DND-41 (cell line): ENCODE measurements around the gene CETN3.

ENCODE experiments used
- ATAC-seq: fragments of 200-7000 bp; cut with Tn5 transposase; 3 replicates; pipeline ENCODE4 v1.9.1; 2021; ENCODE audit warnings: low read depth; ENCODE audit not compliant: insufficient read depth
- DNase-seq: peaks from one replicate; pipeline ENCODE4 v3.0.0-alpha.2; 2020
- H2AFZ ChIP-seq: 2 replicates; pipeline ENCODE4 v1.6.0; 2012; ENCODE audit warnings: low read depth, low read length
- H3K27ac ChIP-seq: 2 replicates; pipeline ENCODE4 v1.5.1; 2012; ENCODE audit warnings: low read length, inconsistent platforms
- H3K27me3 ChIP-seq: fragments of 200-600 bp; sonication (generic); 2 replicates; pipeline ENCODE4 v1.6.0; 2012; ENCODE audit warnings: low read length, mild to moderate bottlenecking, inconsistent platforms; ENCODE audit not compliant: insufficient read depth, poor library complexity
- H3K36me3 ChIP-seq: 2 replicates; pipeline ENCODE4 v1.5.1; 2012; ENCODE audit warnings: low read length, inconsistent platforms; ENCODE audit not compliant: insufficient read depth
- H3K4me1 ChIP-seq: 2 replicates; pipeline ENCODE4 v1.5.1; 2012; ENCODE audit warnings: mild to moderate bottlenecking, low read length; ENCODE audit not compliant: insufficient read depth
- H3K4me2 ChIP-seq: 2 replicates; pipeline ENCODE4 v1.6.0; 2012; ENCODE audit warnings: mild to moderate bottlenecking, moderate library complexity, low read length, inconsistent platforms; ENCODE audit not compliant: insufficient read depth
- H3K4me3 ChIP-seq, 2 experiments: fragments of 200-600 bp in 1 of 2; shearing (Covaris generic) in 1 of 2; 2 replicates each; pipeline ENCODE4 v1.5.1; 2012 to 2016; ENCODE audit warnings: inconsistent platforms in 2 of 2, low read length in 2 of 2, mild to moderate bottlenecking in 2 of 2, low read depth in 1 of 2, moderate library complexity in 1 of 2
- H3K79me2 ChIP-seq: 2 replicates; pipeline ENCODE4 v1.6.0; 2012; ENCODE audit warnings: low read length, inconsistent platforms; ENCODE audit not compliant: insufficient read depth
- H3K9ac ChIP-seq: 2 replicates; pipeline ENCODE4 v1.6.0; 2012; ENCODE audit warnings: low read depth, mild to moderate bottlenecking, inconsistent platforms, low read length, moderate library complexity
- H3K9me3 ChIP-seq: 2 replicates; pipeline ENCODE4 v1.5.1; 2012; ENCODE audit warnings: low read length, moderate library complexity, mild to moderate bottlenecking, inconsistent platforms; ENCODE audit not compliant: insufficient read depth, severe bottlenecking
- H4K20me1 ChIP-seq: 2 replicates; pipeline ENCODE4 v1.6.0; 2012; ENCODE audit warnings: low read length; ENCODE audit not compliant: insufficient read depth
- CTCF ChIP-seq: IDR thresholded peaks from 2 replicates; pipeline ENCODE4 v1.5.1; 2012; ENCODE audit warnings: borderline replicate concordance, low read length, moderate library complexity, mild to moderate bottlenecking; ENCODE audit not compliant: poor library complexity, severe bottlenecking; ENCODE audit errors: extremely low read depth
- EZH2 ChIP-seq: IDR thresholded peaks from 3 replicates; pipeline ENCODE4 v1.6.1; 2012; ENCODE audit warnings: borderline replicate concordance, low read depth, mild to moderate bottlenecking, moderate library complexity, low read length, inconsistent platforms; ENCODE audit not compliant: severe bottlenecking

CETN3 gene

GRCh38 chr5:90421136-90421535 is 11.6 kb upstream of the CETN3 start:
- no peaks in the 10 kb centered on the region for H3K79me2 ChIP-seq
- no peak for TF ChIP-seq CTCF
- no peak for TF ChIP-seq EZH2
- no peak overlapping the region for H2AFZ ChIP-seq
- H4K20me1 ChIP-seq = no peaks in the 10 kb centered on the region
- no peak for DNase-seq
- ATAC-seq = peak; percentile 48; the same call in 1 of the 3 replicates
- no peak overlapping the region for H3K4me2 ChIP-seq
- no peak overlapping the region for H3K4me3 ChIP-seq
- no peaks in the 10 kb centered on the region for H3K9me3 ChIP-seq
- peaks cover 12% of the 10 kb centered on the region for H3K27me3 ChIP-seq
- no peaks in the 10 kb centered on the region for H3K4me1 ChIP-seq
- H3K27ac ChIP-seq = no peak overlapping the region
- no peaks in the 10 kb centered on the region for H3K36me3 ChIP-seq
- no peak overlapping the region for H3K9ac ChIP-seq

- peaks cover 7% of the 10 kb centered on the region for H3K27me3 ChIP-seq
- ATAC-seq = no peak
Observed at GRCh38 chr5:90418214-90418613, 8.7 kb upstream of the CETN3 start.

GRCh38 chr5:90410178-90410762 is 714 bp upstream of the CETN3 start:
- DNase-seq = no peak
- H2AFZ ChIP-seq = peak overlapping the region; percentile 89
- peaks cover 14% of the 10 kb centered on the region for H3K36me3 ChIP-seq
- peak overlapping the region; percentile 71 to 81 for H3K4me3 ChIP-seq
- ATAC-seq = no peak
- H3K27me3 ChIP-seq = no peaks in the 10 kb centered on the region
- H3K27ac ChIP-seq = peak overlapping the region; percentile 96
- peak overlapping the region; percentile 92 for H3K9ac ChIP-seq
- peak overlapping the region; percentile 74 for H3K4me2 ChIP-seq
- TF ChIP-seq EZH2 (no peak), CTCF (no peak)
- H3K79me2 ChIP-seq = peaks cover 28% of the 10 kb centered on the region
- peaks cover 37% of the 10 kb centered on the region for H3K4me1 ChIP-seq
- no peaks in the 10 kb centered on the region for H3K9me3 ChIP-seq
- H4K20me1 ChIP-seq = no peaks in the 10 kb centered on the region

More at GRCh38 chr5:90418214-90418613, 8.7 kb upstream of the CETN3 start:
- Histone ChIP-seq H3K9ac (no peak overlapping the region), H3K4me2 (no peak overlapping the region), H3K4me3 (no peak overlapping the region), H3K4me1 (no peaks in the 10 kb centered on the region), H2AFZ (no peak overlapping the region), H3K36me3 (no peaks in the 10 kb centered on the region), H3K9me3 (no peaks in the 10 kb centered on the region), H4K20me1 (no peaks in the 10 kb centered on the region), H3K27ac (no peak overlapping the region), H3K79me2 (no peaks in the 10 kb centered on the region)
- TF ChIP-seq CTCF = no peak
- no peak for TF ChIP-seq EZH2
- DNase-seq = no peak
